GM11168 (cell line): ENCODE data around the gene ROM1.
"Not testable (repeated sequence)": the region's sequence is repeated elsewhere in the genome, so short reads cannot be mapped to it uniquely, and the experiment has no call there.

ENCODE experiments used
- in situ Hi-C: fragments of 300-500 bp; cut with MboI; formaldehyde crosslinking; loops from one replicate; pipeline ENCODE4 v1.12.0; 2022; ENCODE audit warnings: low sequenced_read_pairs; ENCODE audit not compliant: unreplicated experiment

ROM1 gene

GRCh38 chr11:62607714-62608113 lies 5.3 kb upstream of the ROM1 start:
- in situ Hi-C loops = no loop called here

- in situ Hi-C loops = no loop called here
Observed at GRCh38 chr11:62608776-62609175, 4.3 kb upstream of the ROM1 start.

DNA sequence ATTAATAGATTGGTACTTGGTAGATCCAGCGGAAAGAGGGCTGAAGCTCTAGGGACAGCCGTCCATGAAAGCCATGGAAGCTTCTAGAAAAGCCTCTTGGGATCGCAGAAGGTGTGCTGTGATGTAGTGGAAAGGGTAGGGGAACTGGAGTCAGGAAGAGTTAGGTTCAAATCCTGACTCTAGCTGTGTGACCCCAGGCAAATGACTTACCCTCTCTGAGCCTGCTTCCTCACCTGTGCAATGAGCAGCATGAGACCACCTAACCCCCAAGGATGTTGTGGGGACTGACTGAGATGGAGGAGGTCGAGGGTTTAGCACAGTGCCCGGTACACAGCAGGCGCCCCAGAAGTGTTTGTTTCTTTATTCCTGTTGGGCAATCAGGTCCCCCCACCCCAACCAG lies 2.7 kb upstream of the ROM1 start:
- in situ Hi-C loops = no loop called here

GRCh38 chr11:62610814-62611704 lies 2.0 kb upstream of the ROM1 start:
- in situ Hi-C loops = no loop called here

- in situ Hi-C loops = no loop called here
Observed at GRCh38 chr11:62611705-62612365, 1.2 kb upstream of the ROM1 start.

- in situ Hi-C loops = no loop called here
Observed at GRCh38 chr11:62613291-62613778, 278 bp downstream of the ROM1 start.

DNA sequence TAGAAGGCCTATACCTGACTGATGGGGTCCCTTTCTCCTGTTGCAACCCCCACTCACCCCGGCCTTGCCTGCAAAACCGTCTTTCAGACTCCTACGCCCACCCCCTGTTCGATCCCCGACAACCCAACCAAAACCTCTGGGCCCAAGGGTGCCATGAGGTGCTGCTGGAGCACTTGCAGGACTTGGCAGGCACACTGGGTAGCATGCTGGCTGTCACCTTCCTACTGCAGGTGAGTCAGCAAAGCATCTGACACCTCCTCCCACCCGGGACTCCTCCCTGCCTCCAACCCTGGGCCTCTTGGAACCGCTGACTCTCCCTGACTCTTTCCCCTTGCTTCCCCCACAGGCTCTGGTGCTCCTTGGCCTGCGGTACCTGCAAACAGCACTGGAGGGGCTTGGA lies 1.2 kb downstream of the ROM1 start:
- in situ Hi-C loops = no loop called here

DNA sequence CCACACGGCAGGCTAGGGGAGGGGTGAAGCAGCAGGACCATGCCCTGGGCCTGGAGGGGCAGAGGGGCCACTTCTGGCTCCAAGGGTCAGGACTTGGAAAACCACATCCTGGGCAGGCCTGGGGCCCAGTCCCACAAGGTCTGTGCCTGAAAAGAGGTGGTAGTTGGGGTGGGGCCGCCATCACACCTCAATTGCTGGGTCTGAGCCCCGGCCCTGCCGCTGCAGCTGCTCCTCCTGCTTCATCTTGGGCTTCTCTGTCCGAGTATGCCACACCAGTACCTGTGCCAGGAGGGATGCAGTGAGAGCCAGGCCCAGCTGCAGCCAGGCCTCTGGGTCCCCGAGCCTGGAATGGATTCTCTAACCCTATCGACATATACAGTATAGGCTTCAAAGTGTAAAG lies 2.5 kb downstream of the ROM1 start:
- in situ Hi-C loops = no loop called here

DNA sequence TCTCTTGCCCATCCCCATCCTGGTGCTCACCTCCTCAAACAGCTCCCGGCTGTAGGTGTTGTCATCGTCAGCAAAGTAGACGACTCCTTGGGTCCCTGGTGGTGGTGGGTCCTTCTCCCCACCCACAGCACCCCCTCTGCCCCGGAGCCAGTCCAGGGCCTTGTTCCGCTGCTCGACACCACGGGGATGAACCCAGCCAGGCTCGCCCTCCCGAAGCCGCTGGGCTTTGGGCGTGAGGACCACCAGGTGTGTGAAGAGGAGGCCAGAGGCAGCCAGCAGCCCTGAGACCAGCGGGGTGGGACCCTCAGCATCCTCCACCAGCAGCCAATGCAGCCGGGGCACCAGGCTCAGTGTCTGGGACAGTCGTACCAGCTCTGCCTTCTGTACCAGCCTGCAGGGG lies 3.9 kb downstream of the ROM1 start:
- in situ Hi-C loops = not testable (repeated sequence)

DNA sequence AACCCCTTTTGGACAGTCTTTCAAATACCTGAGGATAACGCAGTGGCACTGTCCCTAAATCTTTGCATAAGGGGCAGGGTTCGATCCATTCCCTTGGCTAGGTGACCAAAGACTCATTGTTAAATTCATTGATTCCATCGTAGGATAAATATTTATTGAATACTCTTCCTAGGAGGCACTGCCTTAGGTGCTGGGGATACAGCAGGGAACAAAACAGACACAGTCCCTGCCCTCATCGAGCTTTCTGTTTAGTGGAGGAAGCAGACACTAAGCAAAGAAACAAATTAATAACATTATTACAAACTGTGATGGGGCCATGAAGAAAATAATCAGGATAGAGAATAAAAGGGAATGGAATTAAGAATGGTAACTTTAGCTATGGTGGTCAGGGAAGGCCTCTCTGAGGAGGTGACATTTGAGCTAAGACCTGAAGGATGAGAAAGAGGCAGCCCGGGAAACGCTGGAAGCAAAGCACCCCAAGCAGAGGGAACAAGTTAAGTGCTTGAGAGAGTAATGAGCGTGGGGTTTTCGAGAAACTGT lies 8.0 kb downstream of the ROM1 start:
- in situ Hi-C loops = no loop called here

DNA sequence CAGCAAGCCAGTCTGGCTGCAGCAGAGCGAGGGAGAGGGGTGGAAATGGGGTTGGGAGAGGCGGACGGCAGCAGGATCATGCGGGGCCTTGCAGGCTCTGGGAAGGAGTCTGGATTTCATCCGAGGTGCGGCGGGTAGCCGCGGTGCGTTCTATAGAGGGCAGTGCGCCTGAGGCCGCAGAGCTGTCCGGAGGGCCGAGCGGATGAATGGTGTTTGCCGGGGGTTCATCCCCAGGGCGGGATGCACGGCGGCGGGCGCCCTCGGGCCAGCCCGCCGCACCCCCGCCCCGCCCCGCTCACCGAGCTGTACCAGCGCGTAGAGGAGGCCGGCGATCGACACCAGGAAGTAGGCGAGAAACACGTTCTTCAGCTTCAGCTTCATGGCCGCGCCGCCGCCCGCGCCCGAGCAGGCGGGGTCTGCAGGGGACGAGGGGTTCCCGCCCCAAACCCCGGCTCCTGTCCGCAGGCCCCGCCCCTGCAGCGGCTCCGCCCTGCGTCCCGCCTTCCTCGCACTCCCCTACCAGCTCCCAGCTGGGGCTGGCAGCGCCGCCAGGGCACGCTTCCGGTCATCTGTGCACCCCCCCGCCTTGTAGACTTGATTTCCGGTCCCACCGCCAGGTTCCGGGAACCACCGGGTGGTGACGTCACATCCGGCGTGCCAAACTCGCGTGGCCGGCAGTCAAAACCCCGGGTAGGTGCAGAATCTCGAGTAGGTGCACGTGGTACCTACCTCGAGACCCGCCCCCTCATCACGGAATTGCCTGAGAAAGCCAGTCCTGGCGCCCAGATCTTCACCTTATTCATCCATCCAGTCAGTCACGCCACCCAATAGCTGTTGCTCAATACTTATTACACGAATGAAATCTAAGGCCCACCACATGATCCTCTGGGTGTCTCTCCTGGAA lies 8.8 kb downstream of the ROM1 start, which contains the start of gene B3GAT3:
B3GAT3 (minus strand) TSS at position 420 of the 904 bp plus-strand sequence; CDS start at position 381, 39 bp downstream.
- in situ Hi-C loops = no loop called here

- in situ Hi-C loops = no loop called here
Observed at GRCh38 chr11:62622476-62623089, 9.5 kb downstream of the ROM1 start.

DNA sequence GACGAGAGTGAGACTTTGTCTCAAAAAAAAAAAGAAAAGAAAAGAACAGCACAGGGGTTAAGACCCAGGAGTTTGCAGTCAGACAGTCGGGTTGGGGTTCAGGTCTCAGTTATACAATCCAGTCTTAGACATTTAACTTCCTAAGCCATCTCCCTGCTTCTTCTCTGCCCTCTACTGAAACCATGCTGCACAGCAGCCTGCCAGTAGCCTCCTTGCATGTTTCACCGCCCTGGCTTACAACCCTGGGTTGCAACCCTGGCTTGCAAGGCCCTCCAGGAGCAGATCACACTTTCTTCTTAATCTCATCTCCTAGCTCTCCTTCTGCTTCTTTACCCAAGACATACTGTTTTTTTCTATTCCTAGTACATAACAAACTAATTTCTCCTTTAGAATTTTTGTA lies 14.7 kb downstream of the ROM1 start:
- in situ Hi-C loops = no loop called here

- in situ Hi-C loops = no loop called here
Observed at GRCh38 chr11:62632492-62632891, 19.4 kb downstream of the ROM1 start.

DNA sequence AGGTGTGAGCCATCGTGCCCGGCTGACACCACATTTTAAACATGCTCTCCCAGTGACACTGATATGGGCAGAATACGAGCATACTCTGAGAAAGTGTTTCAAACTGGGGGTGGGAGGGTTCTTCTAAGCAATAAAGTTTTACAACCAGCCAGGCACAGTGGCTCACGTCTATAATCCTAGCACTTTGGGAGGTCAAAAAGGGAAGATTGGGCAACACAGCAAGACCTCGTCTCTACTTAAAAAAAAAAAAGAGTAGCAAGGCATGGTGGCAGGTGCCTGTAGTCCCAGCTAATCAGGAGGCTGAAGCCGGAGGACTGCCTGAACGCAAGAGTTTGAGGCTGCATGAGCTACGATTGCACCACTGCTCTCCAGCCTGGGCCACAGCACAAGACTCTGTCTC lies 31.2 kb downstream of the ROM1 start:
- in situ Hi-C loops = no loop called here

DNA sequence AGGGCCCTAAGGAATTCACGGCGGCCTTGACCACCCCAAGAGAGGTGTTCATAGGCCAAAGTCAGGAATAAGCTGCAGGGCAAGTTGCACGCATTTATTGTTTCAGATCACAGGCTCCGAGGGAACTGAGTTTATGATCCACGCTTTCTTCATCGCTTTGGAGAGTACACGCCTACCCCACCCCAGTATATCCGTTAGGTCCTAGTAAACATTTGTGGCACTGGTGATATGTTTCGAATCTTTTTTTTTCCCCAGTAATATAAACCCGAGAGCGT lies 32.6 kb downstream of the ROM1 start:
- in situ Hi-C loops = no loop called here

DNA sequence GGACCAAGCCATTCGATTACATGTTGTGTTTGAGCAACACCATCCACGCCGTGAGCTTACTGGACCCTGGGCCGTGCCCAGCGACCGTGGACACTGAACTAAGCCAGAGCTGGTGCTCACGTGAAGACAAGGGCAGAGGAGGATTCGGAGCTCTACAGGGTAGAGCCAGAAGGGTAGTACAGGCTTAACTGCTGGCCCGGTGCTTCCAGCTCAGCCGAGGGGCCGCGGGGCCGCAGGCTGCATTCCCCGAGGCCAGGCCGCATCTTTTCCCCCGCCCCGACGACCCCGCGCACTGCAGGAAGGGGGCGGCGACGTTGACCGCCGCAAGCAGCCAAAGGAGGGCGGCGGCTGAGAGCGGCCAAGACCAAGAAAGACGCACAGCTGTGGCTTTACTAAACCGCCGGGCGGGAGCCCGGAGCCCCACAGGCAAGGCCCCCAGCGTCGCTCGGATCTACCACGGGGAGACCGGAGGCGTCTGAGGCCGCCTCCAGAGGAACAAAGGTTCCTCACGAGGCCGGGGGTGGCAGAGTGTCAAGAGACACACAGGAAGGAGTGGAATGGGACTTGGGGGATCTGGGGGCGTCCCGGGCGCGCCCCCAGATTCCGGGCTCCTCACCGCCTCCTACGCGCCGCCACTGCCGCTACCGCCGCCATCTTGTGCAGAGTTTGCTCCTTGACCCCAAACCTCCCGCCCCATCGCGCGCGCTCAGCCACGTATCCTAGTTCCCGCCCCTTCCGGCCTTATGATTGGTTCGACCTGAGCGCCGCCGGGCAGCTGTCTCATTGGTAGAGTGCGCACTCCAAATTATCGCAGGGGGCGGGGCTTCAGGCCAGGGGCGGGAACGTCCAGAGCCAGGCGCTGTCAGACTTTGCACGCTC lies 33.1 kb downstream of the ROM1 start, which contains the start of gene GANAB:
GANAB (minus strand) TSS at position 668 of the 879 bp plus-strand sequence; CDS start at position 654, 14 bp downstream.
- in situ Hi-C loops = no loop called here

GRCh38 chr11:62646825-62647608 lies 34.0 kb downstream of the ROM1 start:
- in situ Hi-C loops = no loop called here
